NCI-H524 (cell line): ENCODE results near the gene SIPA1L3.
A peak's percentile ranks its signal among the peaks of the same experiment; 100 is the strongest.
"Not testable (repeated sequence)": the region's sequence is repeated elsewhere in the genome, so short reads cannot be mapped to it uniquely, and the experiment has no call there.

Source experiments
- DNase-seq, 2 experiments: peaks; one replicate each; lab custom pipeline; 2025; lab: John Stamatoyannopoulos, UW

Gene SIPA1L3

DNA sequence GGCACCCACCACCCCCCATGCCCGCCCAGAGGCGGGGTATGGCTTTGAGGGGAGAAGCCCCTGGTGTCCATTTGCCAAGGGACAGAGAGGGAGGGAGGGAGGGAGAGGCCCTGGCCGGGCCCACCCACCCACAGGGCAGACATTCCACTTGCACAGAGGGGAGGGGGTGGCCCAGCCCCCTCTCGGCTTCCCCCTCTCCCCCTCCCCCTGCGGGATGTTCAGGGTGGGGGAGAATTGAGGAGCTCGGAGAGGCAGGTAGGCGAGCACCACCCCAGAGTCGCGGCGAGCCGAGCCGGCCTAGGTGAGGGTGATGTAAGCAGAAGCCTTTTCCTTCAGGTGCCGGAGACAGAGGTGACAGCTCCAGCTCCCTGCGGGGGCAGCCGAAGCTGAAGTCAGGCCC, 304.8 kb downstream of the SIPA1L3 start:
- DNase-seq: no peak

GRCh38 chr19:38213469-38213868, 306.5 kb downstream of the SIPA1L3 start:
- no peak for DNase-seq

GRCh38 chr19:38213911-38214625, 307.1 kb downstream of the SIPA1L3 start:
- no peak for DNase-seq

- no peak for DNase-seq
Observed at GRCh38 chr19:38216785-38217641, 310.0 kb downstream of the SIPA1L3 start.

- no peak for DNase-seq
Observed at GRCh38 chr19:38218204-38218603, 311.2 kb downstream of the SIPA1L3 start.

DNA sequence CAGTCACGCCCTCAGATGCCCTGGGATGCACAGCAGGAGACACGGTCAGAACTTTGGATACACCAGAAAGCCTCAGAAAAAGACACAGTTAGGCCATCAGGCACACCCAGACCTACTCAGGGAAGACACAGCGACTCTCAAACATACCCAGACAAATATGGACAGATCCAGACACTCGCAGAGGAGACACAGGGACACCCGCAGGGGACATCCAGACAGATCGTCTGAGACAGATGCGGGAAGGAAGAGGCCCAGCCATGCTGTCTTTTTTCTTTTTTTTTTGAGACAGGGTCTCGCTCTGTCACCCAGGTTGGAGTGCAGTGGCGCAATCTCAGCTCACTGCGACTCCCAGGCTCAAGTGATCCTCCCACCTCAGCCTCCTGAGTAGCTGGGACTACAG, 312.2 kb downstream of the SIPA1L3 start:
- no peak for DNase-seq

- no peak for DNase-seq
Observed at GRCh38 chr19:38221421-38221820, 314.4 kb downstream of the SIPA1L3 start.

- no peak for DNase-seq
Observed at GRCh38 chr19:38221919-38222830, 315.2 kb downstream of the SIPA1L3 start.

- no peak for DNase-seq
Observed at GRCh38 chr19:38223119-38223523, 316.1 kb downstream of the SIPA1L3 start.

DNA sequence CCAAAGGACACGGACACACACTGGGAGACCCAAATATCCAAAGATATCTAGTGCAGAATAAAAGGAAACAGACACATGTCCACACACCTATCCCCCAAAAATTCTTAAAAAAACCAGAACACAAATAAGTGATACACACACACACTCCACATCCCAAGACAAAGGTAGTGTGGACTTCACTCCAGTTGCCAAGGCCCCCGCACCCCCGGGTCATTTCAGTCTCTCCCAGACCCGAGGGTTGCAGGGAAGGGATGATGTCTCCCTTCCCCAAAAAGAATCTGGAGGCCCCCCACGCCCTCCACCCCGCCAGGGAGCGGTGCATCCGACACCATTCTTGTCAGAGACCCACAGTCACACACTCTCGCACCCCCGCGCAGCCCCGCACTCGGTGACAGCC, 316.6 kb downstream of the SIPA1L3 start:
- no peak for DNase-seq

- peak; percentile 71 to 89 for DNase-seq
Observed at GRCh38 chr19:38224014-38224862, 317.2 kb downstream of the SIPA1L3 start, which contains the start of gene DPF1. Gene DPF1, minus strand, starts transcription at chr19:38224222. Its CDS starts 80 bp downstream, at chr19:38224142.

DNA sequence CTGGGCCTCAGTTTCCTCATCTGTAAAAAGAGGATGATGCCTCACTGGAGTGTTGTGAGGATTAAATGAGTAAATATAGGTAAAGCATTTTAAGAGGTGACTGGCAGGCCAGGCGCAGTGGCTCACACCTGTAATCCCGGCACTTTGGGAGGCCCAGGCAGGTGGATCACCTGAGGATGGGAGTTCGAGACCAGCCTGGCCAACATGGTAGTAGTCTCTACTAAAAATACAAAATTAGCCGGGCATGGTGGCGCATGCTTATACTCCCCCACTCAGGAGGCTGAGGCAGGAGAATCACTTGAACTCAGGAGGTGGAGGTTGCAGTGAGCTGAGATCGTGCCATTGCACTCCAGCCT, 317.8 kb downstream of the SIPA1L3 start:
- not testable (repeated sequence) for DNase-seq

GRCh38 chr19:38227287-38228004, 320.4 kb downstream of the SIPA1L3 start:
- DNase-seq: peak in 1 of 2 experiments; percentile 15

DNA sequence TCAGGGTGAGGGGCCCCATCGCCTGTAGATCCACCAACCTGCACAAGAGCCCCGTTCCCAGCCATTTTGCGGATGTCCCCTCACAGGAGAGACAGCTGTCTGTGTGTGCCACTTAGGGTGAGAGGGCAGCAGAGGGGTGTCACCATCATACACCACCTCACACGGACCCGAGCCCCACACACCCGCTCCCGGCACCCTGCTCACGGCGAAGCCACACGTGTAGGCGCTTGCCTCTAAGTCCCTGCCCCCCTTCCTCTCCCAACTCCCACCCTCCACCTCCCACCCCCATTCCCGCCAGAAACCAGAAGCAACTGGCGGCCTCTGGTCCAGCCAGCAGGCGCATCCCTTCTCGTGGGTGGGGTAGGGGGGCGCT, 321.0 kb downstream of the SIPA1L3 start:
- DNase-seq: peak; percentile 30 to 57

DNA sequence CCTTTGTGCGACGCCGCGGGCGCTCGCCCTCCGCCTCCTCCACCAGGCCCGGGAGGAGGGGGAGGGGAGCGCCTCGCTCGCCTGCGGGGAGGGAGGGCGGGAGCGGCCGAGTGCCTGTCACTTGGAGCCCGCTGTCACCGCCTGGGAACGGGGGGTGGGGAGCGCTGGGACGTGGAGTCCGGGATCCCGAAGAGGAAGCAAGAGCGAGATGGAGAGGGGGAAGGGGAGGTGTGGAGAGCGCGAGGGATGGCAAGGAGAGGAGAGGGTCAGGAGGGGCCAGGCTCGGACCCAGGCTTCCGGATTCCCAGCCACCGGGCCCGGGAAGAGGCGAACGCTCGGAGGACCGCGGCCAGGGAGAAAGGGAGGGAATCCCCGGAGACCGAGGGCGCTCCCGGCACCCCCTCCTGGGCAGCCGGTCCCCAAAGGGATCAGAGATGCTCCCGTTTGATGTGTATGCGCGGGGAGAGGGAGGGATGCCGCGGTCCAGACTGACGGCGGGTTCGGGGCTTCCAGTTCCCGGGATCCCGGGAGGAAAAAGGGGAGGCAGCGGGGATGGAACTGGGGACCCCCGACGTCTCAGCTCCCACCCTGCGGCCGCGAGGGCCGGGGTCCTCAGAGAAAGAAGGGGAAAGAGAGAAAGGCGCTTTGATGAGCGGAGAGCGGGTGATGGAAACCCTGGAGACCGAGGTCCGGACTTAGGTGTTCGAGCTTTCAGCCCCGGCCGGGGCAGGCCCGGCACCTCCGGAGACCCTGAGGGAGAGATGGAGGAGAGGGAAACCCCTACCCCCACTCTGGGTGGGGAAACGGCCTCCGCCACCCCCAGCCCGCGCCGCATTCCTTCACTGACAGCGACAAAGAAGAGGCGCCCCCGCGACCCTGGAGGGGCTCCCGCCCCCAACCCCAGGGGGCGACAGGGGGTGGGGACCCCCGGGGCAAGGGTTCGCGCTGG, 321.8 kb downstream of the SIPA1L3 start:
- peak; percentile 30 to 61 for DNase-seq

- DNase-seq: peak; percentile 96 to 98
Observed at GRCh38 chr19:38229585-38230073, 322.6 kb downstream of the SIPA1L3 start.

DNA sequence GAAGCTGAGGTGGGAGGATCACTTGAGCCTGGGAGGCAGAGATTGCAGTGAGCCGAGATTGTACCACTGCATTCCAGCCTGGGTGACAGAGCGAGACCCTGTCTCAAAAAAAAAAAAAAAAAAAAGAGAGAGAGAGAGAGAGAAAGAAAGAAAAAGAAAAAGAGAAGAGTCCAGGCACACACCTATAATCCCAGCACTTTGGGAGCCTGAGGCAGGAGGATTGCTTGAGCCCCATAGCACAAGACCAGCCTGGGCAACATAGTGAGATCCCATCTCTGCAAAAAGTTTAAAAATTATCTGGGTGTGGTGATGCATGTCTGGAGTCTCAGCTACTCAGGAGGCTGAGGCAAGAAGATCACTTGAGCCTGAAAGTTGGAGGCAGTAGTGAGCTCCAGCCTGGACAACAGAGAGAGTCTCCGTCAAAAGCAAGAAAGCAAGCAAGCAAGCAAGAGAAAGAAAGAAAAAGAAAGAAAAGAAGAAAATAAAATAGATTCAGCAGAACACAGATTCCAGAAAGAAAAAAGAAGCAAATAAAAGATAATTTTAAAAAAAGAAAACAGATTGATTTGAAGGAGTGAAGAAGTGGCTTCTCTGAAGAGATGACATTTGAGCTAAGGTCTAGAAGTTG, 323.6 kb downstream of the SIPA1L3 start:
- not testable (repeated sequence) for DNase-seq

DNA sequence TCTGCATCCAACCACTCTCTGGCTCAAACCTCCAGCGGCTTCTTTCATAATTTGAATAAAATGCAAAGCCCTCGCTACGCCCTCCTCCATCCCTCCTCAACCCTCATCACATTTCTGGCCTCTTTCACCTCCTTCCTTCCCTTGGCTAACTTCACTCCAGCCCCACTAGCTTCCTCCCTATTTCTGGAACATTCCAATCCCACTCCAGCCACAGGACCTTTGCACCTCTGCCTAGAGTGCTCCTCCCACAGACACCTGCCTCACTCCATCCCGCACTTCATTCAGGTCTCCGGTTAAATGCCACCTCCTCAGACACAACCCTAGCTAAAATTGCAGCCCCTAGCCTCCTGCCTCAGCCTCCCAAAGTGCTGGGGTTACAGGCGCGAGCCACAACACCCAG, 324.9 kb downstream of the SIPA1L3 start:
- DNase-seq: no peak
